ENCODE measurements around the gene AGRN. TPM values are rescaled to one million over a fixed set of nuclear protein-coding genes. Genes with fewer than 3 reads are reported as not detected.

Gene AGRN
- total RNA-seq, 1 donor from 2014 or later: 374 TPM

DNA sequence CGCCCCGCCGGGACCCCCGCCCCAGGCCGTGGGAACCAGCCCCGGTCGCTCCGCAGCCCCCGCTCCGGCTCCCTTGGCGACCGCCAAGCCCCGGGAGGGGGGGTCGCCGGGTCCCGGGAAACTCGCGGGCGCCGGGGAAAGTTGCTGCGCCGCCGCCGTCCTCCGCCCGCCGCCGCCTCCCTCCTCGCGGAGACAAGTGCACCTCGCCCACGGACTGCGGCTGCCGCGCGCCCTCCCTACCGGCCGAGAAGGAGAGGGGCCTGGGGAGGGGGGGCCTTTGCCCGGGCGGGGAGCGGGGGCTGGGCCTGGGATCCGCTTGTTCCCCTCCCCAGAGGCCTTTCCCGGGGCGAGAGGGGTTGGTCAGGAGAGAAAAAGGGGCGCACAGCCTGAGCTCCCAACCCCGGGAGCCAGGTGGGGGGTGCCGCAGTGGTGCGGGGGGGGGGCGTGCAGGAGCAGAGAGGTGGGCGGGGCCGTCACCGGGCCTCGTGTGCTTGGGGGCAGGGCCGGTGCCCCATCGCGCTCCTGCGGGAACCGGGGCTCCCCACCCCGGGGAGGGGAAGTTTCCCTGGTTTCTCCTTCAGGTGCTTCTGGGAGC, 592 bp downstream of the AGRN start:
- peaks cover 4% of the 10 kb centered on the region for H3K36me3 Mint-ChIP-seq (ENCODE audit: low read depth, unreplicated experiment)
- peaks cover 17% of the 10 kb centered on the region for H3K4me1 Mint-ChIP-seq (ENCODE audit: unreplicated experiment)
- H3K27me3 Mint-ChIP-seq (ENCODE audit: unreplicated experiment): peaks cover 14% of the 10 kb centered on the region
- no peak overlapping the region for H3K4me3 Mint-ChIP-seq (ENCODE audit: unreplicated experiment)
- TF ChIP-seq, protein P1, sequence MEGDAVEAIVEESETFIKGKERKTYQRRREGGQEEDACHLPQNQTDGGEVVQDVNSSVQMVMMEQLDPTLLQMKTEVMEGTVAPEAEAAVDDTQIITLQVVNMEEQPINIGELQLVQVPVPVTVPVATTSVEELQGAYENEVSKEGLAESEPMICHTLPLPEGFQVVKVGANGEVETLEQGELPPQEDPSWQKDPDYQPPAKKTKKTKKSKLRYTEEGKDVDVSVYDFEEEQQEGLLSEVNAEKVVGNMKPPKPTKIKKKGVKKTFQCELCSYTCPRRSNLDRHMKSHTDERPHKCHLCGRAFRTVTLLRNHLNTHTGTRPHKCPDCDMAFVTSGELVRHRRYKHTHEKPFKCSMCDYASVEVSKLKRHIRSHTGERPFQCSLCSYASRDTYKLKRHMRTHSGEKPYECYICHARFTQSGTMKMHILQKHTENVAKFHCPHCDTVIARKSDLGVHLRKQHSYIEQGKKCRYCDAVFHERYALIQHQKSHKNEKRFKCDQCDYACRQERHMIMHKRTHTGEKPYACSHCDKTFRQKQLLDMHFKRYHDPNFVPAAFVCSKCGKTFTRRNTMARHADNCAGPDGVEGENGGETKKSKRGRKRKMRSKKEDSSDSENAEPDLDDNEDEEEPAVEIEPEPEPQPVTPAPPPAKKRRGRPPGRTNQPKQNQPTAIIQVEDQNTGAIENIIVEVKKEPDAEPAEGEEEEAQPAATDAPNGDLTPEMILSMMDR (IDR thresholded peaks at IDR 0.05; ENCODE audit: unreplicated experiment): no peak
- H3K9me3 Mint-ChIP-seq (ENCODE audit: unreplicated experiment): no peaks in the 10 kb centered on the region
- no peak overlapping the region for H3K27ac Mint-ChIP-seq (ENCODE audit: unreplicated experiment)
- no peak for DNase-seq (ENCODE audit: low spot score)

DNA sequence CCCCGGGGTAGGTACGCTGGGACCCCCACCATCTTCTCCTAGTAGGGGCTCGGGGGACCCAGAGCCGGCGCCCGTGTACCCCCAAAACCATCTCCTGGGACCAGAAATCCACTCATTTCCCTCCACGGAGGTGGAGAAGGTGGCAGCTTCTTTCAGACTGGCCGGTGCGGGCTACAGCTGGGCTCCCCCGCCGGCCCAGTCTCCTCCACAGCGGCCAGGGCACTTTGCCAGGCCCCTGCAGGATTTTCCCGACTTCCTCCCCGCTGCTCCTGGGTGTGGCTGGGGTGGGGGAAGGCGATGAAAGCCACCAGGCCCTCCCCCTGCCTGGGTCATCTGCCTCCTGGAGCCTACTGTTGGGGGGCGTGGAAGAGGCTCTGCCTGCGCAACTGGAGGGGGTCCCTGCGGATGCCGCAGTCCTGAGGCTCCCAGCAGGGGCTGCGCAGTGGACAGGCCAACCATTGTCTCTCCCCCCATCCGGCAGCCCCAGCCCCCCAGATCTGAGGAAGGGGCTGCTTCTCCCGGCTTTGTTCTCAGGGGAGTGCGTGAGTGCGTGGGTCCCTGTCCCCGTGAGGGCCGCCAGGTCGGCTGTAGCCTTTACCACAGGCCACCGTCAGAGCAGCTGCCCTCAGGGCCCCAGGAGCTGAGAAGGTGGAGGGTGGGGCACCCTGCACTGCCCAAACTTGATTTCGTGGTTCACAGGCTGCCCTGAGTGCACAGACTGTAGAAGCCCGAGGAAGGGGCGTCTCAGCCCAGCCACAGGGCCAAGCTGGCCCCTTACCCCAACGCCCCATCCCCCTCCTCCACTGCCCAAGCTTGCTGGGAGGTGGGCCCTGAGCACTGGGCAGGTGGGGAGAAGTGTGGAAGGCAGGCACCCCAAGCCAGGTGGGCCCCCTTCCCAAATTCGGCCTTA, 1.3 kb downstream of the AGRN start:
- TF ChIP-seq, protein P1 (IDR thresholded peaks at IDR 0.05; ENCODE audit: unreplicated experiment): no peak
- H3K9me3 Mint-ChIP-seq (ENCODE audit: unreplicated experiment): no peaks in the 10 kb centered on the region
- H3K4me3 Mint-ChIP-seq (ENCODE audit: unreplicated experiment): peak overlapping the region; percentile 73
- DNase-seq (ENCODE audit: low spot score): no peak
- H3K27ac Mint-ChIP-seq (ENCODE audit: unreplicated experiment): peak overlapping the region; percentile 57
- H3K36me3 Mint-ChIP-seq (ENCODE audit: low read depth, unreplicated experiment): peaks cover 8% of the 10 kb centered on the region
- peaks cover 21% of the 10 kb centered on the region for H3K4me1 Mint-ChIP-seq (ENCODE audit: unreplicated experiment)
- peaks cover 15% of the 10 kb centered on the region for H3K27me3 Mint-ChIP-seq (ENCODE audit: unreplicated experiment)

DNA sequence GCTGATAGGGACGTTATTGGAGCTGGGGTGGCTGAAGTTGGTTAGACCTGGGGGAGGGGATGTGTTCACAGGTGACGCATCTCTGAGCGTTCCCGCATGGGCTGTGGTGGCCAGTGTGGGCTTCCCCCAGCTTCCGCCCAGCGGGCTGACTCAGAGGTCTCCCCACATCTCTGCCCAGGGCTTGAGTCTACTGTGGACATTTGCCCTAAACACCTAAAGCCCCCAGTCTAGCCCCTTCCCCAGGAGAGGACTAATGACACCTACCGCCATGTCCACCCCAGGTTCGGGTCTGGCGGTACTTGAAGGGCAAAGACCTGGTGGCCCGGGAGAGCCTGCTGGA, 2.0 kb downstream of the AGRN start:
- Mint-ChIP-seq H3K36me3 (ENCODE audit: low read depth, unreplicated experiment) (peaks cover 8% of the 10 kb centered on the region), H3K4me3 (ENCODE audit: unreplicated experiment) (peak overlapping the region; percentile 73), H3K4me1 (ENCODE audit: unreplicated experiment) (peaks cover 21% of the 10 kb centered on the region), H3K27me3 (ENCODE audit: unreplicated experiment) (peaks cover 15% of the 10 kb centered on the region), H3K9me3 (ENCODE audit: unreplicated experiment) (no peaks in the 10 kb centered on the region), H3K27ac (ENCODE audit: unreplicated experiment) (peak overlapping the region; percentile 57)
- TF ChIP-seq, protein P1 (IDR thresholded peaks at IDR 0.05; ENCODE audit: unreplicated experiment): no peak
- no peak for DNase-seq (ENCODE audit: low spot score)

DNA sequence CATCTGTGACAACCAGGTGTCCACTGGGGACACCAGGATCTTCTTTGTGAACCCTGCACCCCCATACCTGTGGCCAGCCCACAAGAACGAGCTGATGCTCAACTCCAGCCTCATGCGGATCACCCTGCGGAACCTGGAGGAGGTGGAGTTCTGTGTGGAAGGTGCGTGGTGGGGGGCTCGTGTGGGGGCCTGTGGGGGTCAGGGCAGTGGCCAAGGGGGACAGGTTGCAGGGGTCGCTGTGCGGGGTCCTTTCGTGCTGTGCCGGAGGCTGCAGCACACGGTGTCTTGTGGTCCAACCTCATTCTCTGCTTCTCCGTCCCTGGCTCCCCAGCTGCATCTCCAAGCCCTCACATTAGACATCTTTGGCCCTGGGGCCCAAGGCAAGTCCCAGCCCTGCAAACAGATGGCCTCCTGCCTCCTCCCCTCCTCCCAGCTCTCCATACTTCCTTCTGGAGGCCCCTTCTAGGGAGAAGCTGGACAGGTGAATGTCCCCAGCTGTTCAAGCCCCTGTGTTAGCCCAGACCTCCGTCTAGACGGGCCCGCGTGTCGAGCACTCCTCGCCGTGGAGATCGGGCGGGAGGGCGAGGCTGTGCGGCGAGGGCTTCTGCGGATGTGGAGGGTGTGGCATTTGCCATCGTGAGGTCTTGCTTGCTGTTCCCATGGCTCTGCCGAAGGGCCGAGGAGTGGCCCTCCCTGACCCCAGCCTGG, 2.5 kb downstream of the AGRN start:
- peak overlapping the region; percentile 82 for H3K4me3 Mint-ChIP-seq (ENCODE audit: unreplicated experiment)
- H3K9me3 Mint-ChIP-seq (ENCODE audit: unreplicated experiment): no peaks in the 10 kb centered on the region
- H3K4me1 Mint-ChIP-seq (ENCODE audit: unreplicated experiment): peaks cover 23% of the 10 kb centered on the region
- no peak for DNase-seq (ENCODE audit: low spot score)
- H3K36me3 Mint-ChIP-seq (ENCODE audit: low read depth, unreplicated experiment): peaks cover 8% of the 10 kb centered on the region
- peak overlapping the region; percentile 77 for H3K27ac Mint-ChIP-seq (ENCODE audit: unreplicated experiment)
- TF ChIP-seq, protein P1 (IDR thresholded peaks at IDR 0.05; ENCODE audit: unreplicated experiment): no peak
- H3K27me3 Mint-ChIP-seq (ENCODE audit: unreplicated experiment): peaks cover 13% of the 10 kb centered on the region

Data from endothelial cell (in vitro differentiated cells).